CD4-positive, alpha-beta T cell treated with Interleukin-15 for 1 hour (primary cell): Measurements from ENCODE around the gene ZNF488.

ENCODE experiments used
- DNase-seq: peaks from one replicate; pipeline ENCODE4 v3.0.0-alpha.2; 2020

Gene ZNF488

GRCh38 chr10:47348138-47348651 is 35.9 kb downstream of the ZNF488 start, which contains the start of gene RBP3:
Gene RBP3 (plus strand): TSS chr10:47348363. CDS start chr10:47348485, 122 bp downstream.
- DNase-seq, result no peak

GRCh38 chr10:47347303-47347675 is 36.8 kb downstream of the ZNF488 start:
- no peak for DNase-seq

- DNase-seq, result no peak
Measured at GRCh38 chr10:47346581-47347302, 37.4 kb downstream of the ZNF488 start.

- DNase-seq, result no peak
Measured at GRCh38 chr10:47344996-47345870, 38.9 kb downstream of the ZNF488 start.

GRCh38 chr10:47340608-47341170 is 43.4 kb downstream of the ZNF488 start:
- peak; percentile 35 for DNase-seq

- DNase-seq, result no peak
Measured at GRCh38 chr10:47339759-47340607, 44.1 kb downstream of the ZNF488 start.

- no peak for DNase-seq
Measured at GRCh38 chr10:47339186-47339735, 44.8 kb downstream of the ZNF488 start.

- no peak for DNase-seq
Measured at GRCh38 chr10:47337310-47337709, 46.8 kb downstream of the ZNF488 start.

GRCh38 chr10:47336387-47337134 is 47.5 kb downstream of the ZNF488 start:
- no peak for DNase-seq

GRCh38 chr10:47335906-47336305 is 48.2 kb downstream of the ZNF488 start:
- no peak for DNase-seq

GRCh38 chr10:47334466-47335295 is 49.4 kb downstream of the ZNF488 start:
- DNase-seq, result no peak

GRCh38 chr10:47333532-47333931 is 50.6 kb downstream of the ZNF488 start:
- DNase-seq, result no peak

GRCh38 chr10:47332946-47333345 is 51.1 kb downstream of the ZNF488 start:
- DNase-seq, result no peak

GRCh38 chr10:47332371-47332770 is 51.7 kb downstream of the ZNF488 start:
- DNase-seq, result no peak

GRCh38 chr10:47331954-47332353 is 52.1 kb downstream of the ZNF488 start:
- no peak for DNase-seq

- DNase-seq, result no peak
Measured at GRCh38 chr10:47331491-47331890, 52.6 kb downstream of the ZNF488 start.

- no peak for DNase-seq
Measured at GRCh38 chr10:47330804-47331203, 53.3 kb downstream of the ZNF488 start.

- DNase-seq, result no peak
Measured at GRCh38 chr10:47330366-47330765, 53.7 kb downstream of the ZNF488 start.

GRCh38 chr10:47329855-47330254 is 54.2 kb downstream of the ZNF488 start:
- no peak for DNase-seq

GRCh38 chr10:47326927-47327330 is 57.2 kb downstream of the ZNF488 start:
- DNase-seq, result no peak
